ENCODE measurements around the gene PP2D1. TPM values are rescaled to one million over a fixed set of nuclear protein-coding genes. Genes with fewer than 3 reads are reported as not detected.

The PP2D1 gene
- total and polyA plus RNA-seq, 9 of the 15 experiments (the other 6 are each of a cell fraction or from before 2014, with no cell fraction given), result 0.07 to 0.10 TPM; not detected in 7

DNA sequence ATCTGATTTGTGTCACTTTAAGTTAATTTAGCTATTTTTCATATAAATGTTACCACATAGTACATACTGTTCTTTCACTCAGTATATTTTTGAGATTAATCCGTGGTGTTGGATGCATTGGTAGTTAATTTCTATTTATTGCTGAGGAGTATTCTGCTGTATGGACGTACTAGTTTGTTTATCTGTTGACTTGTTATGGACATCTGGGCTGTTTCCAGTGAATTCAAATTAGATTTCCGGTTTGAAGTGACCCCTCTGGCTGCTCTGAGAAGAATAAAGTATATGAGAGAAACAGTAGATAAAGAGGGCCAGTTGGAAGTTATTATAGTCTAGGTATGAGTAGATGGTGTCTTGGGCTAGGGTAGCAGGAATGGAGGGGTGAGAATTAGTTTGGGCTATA is 43.8 kb upstream of the PP2D1 start:
- Histone ChIP-seq H3K27me3 (ENCODE audit: control insufficient read depth in 2 of 2, insufficient read depth in 2 of 2, low read length in 2 of 2) (no peaks in the 10 kb centered on the region), H3K9me1 (ENCODE audit: control insufficient read depth, insufficient read depth, low read length) (no peaks in the 10 kb centered on the region), H3K9me3 (replicated peaks; ENCODE audit: control insufficient read depth, insufficient read depth, low read depth, low read length) (no peaks in the 10 kb centered on the region), H4K20me1 (replicated peaks; ENCODE audit: control insufficient read depth, insufficient read depth, low read length) (no peaks in the 10 kb centered on the region), H3K4me1 (replicated peaks in 1 of 2; ENCODE audit: control insufficient read depth in 2 of 2, insufficient read depth in 2 of 2, low read length in 2 of 2) (peaks cover 0 to 27% of the 10 kb centered on the region in 2 experiments; a peak in 2 of 5 replicates), H3K4me3 (no peak overlapping the region), H3K79me2 (ENCODE audit: control insufficient read depth, insufficient read depth, low read length) (peaks cover 18% of the 10 kb centered on the region), H2AFZ (ENCODE audit: low read depth, low read length) (no peak overlapping the region; the same call in 1 of the 2 replicates), H3K36me3 (ENCODE audit: control insufficient read depth, insufficient read depth, low read length) (no peaks in the 10 kb centered on the region), H3K4me2 (ENCODE audit: insufficient read depth, low read length) (no peak overlapping the region), H3K27ac (ENCODE audit: extremely low read depth, low read depth, low read length) (no peak overlapping the region), H3K9ac (ENCODE audit: insufficient read depth in 1 of 2, low read depth in 2 of 2, low read length in 2 of 2) (no peak overlapping the region)
- DNase-seq (ENCODE audit: extremely low read depth in 1 of 4, low spot score in 3 of 4) (no peak), FAIRE-seq (no peak), ATAC-seq (peak; percentile 19)
- 31% methylated on average over 3 of the region's 3 CpGs for WGBS (ENCODE audit: insufficient coverage, low coverage, missing lambda C conversion rate)
- intact Hi-C loops (cut with micrococcal nuclease), result no loop called here
- CTCF ChIA-PET (ENCODE audit: low intra/inter-chr PET ratio), result no interaction called here
- TF ChIP-seq ERF (CRISPR knock-in tag; IDR thresholded peaks at IDR 0.05) (no peak), ATF7 (IDR thresholded peaks at IDR 0.05) (no peak)
- TF ChIP-seq, protein P1, sequence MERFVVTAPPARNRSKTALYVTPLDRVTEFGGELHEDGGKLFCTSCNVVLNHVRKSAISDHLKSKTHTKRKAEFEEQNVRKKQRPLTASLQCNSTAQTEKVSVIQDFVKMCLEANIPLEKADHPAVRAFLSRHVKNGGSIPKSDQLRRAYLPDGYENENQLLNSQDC (CRISPR knock-in tag; IDR thresholded peaks at IDR 0.05), result no peak
- TF ChIP-seq, protein P2, sequence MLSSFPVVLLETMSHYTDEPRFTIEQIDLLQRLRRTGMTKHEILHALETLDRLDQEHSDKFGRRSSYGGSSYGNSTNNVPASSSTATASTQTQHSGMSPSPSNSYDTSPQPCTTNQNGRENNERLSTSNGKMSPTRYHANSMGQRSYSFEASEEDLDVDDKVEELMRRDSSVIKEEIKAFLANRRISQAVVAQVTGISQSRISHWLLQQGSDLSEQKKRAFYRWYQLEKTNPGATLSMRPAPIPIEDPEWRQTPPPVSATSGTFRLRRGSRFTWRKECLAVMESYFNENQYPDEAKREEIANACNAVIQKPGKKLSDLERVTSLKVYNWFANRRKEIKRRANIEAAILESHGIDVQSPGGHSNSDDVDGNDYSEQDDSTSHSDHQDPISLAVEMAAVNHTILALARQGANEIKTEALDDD (IDR thresholded peaks at IDR 0.05), result peak; percentile 31; the same call in 1 of the 2 replicates
- in situ Hi-C loops (cut with MboI), result no loop called here
- BruUV-seq (replicated peaks), result no TSS peak
- POLR2A ChIA-PET, result no interaction called here

All from K562 (cell line).